Ectodermal cell (in vitro differentiated cells): Measurements from ENCODE around the gene PLIN3.
"Not testable (repeated sequence)": the region's sequence is repeated elsewhere in the genome, so short reads cannot be mapped to it uniquely, and the experiment has no call there.

Experiments
- H3K27ac ChIP-seq: 2 replicates; pipeline ENCODE4 v1.7.0; 2013; ENCODE audit warnings: mild to moderate bottlenecking, low read depth, low read length; ENCODE audit not compliant: insufficient read depth, poor library complexity, severe bottlenecking
- H3K27me3 ChIP-seq: 2 replicates; pipeline ENCODE4 v1.7.0; 2013; ENCODE audit warnings: mild to moderate bottlenecking, low read length; ENCODE audit not compliant: insufficient read depth, control insufficient read depth, poor library complexity, severe bottlenecking
- H3K36me3 ChIP-seq: one replicate; pipeline ENCODE4 v1.7.0; 2013; ENCODE audit warnings: low read length; ENCODE audit not compliant: control insufficient read depth, insufficient read depth
- H3K4me1 ChIP-seq: one replicate; pipeline ENCODE4 v1.7.0; 2013; ENCODE audit warnings: low read length; ENCODE audit not compliant: control insufficient read depth, insufficient read depth
- H3K4me3 ChIP-seq: 2 replicates; pipeline ENCODE4 v1.7.0; 2013; ENCODE audit warnings: low read depth, low read length, control low read depth; ENCODE audit not compliant: insufficient read depth
- H3K9me3 ChIP-seq: 2 replicates; pipeline ENCODE4 v1.7.0; 2013; ENCODE audit warnings: mild to moderate bottlenecking, low read length, moderate library complexity; ENCODE audit not compliant: control insufficient read depth
- WGBS, 2 experiments: methylation state at CpG; one replicate each; pipeline ENCODE4 v1.1.7; 2013; ENCODE audit warnings: missing lambda C conversion rate in 2 of 2; 5-methylcytosine and 5-hydroxymethylcytosine counted together

PLIN3 gene

DNA sequence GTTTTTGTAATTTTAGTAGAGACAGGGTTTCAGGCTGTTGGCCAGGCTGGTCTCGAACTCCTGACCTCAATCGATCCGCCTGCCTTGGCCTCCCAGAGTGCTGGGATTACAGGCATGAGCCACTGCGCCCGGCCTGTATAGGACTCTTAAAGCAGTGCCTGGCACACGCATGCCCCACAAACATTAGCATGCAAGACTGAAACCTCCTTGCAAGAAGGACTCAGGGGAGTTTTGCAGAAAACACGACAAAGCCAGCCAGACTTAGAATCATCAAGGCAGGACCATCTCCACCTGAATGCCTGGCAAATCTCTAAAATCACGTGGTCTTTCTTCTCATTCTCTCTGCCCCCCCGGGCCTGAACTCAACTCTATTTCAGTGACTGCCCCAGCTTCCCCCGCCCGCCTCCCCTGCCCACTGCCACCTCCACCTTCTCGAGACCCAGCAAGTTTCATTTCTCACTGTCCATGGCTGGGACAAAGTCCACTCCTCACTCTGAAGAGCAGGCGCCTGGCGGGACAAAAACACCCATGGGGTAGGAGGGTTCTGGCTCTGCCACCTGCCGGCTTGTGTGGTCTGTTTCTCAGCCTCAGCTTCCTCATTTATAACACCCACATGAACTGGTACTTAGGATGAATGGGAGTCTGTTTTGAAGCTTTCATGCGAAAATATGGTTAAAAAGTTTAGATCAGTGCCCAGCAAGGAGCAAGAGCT lies 38.3 kb downstream of the PLIN3 start:
- H3K36me3 ChIP-seq: no peaks in the 10 kb centered on the region
- H3K9me3 ChIP-seq: no peaks in the 10 kb centered on the region
- 82 to 83% methylated on average over 14 to 16 of the region's 16 CpGs for WGBS, 2 experiments
- no peaks in the 10 kb centered on the region for H3K4me1 ChIP-seq
- H3K27me3 ChIP-seq: peaks cover 21% of the 10 kb centered on the region
- H3K4me3 ChIP-seq: no peak overlapping the region
- no peak overlapping the region for H3K27ac ChIP-seq

DNA sequence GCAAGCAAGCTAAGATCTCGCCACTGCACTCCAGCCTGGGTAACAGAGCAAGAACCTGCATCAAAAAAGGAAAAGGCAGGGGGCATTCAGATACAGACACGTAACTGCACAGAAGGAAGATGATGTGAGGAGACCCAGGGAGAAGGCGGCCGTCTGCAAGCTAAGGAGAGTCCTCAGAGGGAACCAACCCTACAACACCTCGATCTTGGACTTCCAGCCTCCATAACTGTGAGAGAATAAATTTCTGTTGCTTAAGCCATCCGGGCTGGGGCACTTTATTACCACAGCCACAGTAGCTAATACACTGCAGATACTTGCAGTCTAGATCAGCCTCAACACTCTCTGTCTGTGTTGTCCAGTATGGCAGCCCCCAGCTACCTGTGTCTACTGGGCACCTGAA lies 43.9 kb downstream of the PLIN3 start:
- Histone ChIP-seq H3K9me3 (no peaks in the 10 kb centered on the region), H3K27ac (no peak overlapping the region), H3K4me3 (no peak overlapping the region), H3K36me3 (no peaks in the 10 kb centered on the region), H3K27me3 (no peaks in the 10 kb centered on the region), H3K4me1 (no peaks in the 10 kb centered on the region)
- 80 to 85% methylated on average over 6 of the region's 6 CpGs for WGBS, 2 experiments

DNA sequence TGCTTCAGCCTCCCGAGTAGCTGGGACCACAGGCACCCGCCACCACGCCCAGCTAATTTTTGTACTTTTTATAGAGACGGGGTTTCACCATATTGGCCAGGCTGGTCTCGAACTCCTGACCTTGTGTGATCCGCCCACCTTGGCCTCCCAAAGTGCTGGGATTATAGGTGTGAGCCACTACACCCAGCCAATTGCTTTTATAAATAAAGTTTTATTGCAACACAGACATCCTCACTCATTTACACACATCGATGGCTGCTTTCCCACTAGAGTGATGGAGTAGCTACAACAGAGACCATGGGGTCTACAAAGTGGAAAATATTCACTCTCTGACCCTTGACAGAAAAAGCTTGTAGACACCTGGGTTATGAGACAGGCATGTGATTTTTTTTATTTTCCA lies 45.1 kb downstream of the PLIN3 start:
- 95% methylated on average over 7 of the region's 7 CpGs for WGBS, 2 experiments
- not testable (repeated sequence) for H3K9me3 ChIP-seq

DNA sequence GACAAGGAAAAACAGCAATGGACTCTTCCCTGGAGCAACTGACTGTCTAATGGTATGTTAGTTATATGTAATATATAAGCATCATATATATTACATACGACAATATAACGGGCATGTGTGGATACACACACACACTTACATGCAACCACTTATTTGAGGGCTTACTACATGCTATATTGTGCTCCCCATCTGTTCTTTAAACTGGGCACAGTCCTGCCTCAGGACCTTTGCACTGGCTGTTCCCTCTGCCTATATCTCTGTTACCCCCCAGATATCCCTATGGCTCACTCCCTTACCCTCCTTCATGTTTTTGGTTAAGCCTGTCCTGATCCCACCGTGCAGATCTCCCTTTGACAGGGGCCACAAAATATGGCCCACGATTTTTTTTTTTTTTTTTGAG lies 46.2 kb downstream of the PLIN3 start:
- 80 to 83% methylated on average over 4 of the region's 4 CpGs for WGBS, 2 experiments
- Histone ChIP-seq H3K27me3 (no peaks in the 10 kb centered on the region), H3K4me1 (no peaks in the 10 kb centered on the region), H3K4me3 (no peak overlapping the region), H3K27ac (no peak overlapping the region), H3K9me3 (no peaks in the 10 kb centered on the region), H3K36me3 (no peaks in the 10 kb centered on the region)

More for the DNA sequence above, 45.1 kb downstream of the PLIN3 start:
- not testable (repeated sequence) for H3K27me3 ChIP-seq, H3K4me1 ChIP-seq, H3K4me3 ChIP-seq, H3K36me3 ChIP-seq, H3K27ac ChIP-seq

DNA sequence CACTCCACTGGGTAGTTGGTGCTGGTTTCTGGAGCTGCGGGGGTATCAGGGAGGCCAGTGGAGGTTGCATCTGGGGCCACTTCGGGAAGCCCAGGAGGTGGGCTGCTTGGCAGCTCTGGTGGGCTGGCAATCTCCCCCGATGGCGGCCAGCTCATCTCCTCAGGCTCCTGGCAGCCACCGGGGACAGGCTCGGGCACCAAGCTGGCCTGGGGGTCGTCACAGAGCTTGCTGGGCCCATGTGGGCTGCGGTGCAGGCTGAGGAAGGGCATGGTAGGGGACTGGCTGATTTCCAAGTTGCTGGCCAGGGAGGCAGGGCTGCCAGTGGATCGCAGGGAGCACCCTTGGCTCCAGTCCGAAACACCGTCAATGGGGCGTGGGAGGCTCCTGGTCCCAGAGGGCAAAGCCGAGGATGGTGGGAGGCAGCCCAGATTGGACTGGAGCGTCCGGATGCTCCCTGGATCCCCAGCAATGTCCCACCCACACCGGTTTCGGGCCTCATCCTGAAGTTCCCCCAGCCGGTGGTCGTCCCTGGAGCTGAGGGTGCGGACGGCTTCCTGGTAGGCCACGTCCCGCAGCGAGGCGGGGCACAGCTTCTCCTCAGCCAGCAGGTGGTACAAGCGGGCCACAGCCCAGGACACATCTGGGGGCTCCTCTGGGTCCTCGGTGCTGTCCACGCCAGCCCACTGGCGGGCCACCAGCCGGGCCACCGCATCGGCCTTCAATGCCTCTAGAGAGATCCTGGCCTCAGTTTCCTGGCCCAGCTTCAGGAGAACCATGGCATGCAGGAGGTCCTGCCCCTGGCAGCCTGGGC lies 49.8 kb downstream of the PLIN3 start:
- Histone ChIP-seq H3K36me3 (no peaks in the 10 kb centered on the region), H3K4me1 (no peaks in the 10 kb centered on the region), H3K9me3 (peaks cover 3% of the 10 kb centered on the region), H3K27ac (no peak overlapping the region), H3K4me3 (no peak overlapping the region), H3K27me3 (no peaks in the 10 kb centered on the region)
- WGBS, 2 experiments: 94% methylated on average over 32 of the region's 32 CpGs

DNA sequence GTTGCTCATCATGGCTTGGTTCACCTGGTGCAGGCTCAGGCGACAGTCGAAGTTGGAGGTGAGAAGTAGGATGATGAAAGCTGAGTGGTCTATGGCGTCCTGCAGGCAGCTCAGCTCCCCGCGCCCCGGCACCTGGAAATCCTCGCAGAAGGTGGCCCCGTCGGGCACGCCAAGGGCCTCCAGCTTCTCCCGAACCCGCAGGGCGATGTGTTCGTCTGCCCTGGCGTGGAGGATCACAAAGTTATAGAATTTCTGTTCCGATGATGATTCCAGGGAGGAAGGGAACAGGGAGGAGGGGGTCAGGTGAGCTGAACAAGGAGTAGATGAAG lies 50.6 kb downstream of the PLIN3 start:
- Histone ChIP-seq H3K27ac (no peak overlapping the region), H3K4me3 (no peak overlapping the region), H3K4me1 (no peaks in the 10 kb centered on the region), H3K36me3 (no peaks in the 10 kb centered on the region), H3K9me3 (peaks cover 3% of the 10 kb centered on the region), H3K27me3 (no peaks in the 10 kb centered on the region)
- 96 to 97% methylated on average over 16 of the region's 16 CpGs for WGBS, 2 experiments

DNA sequence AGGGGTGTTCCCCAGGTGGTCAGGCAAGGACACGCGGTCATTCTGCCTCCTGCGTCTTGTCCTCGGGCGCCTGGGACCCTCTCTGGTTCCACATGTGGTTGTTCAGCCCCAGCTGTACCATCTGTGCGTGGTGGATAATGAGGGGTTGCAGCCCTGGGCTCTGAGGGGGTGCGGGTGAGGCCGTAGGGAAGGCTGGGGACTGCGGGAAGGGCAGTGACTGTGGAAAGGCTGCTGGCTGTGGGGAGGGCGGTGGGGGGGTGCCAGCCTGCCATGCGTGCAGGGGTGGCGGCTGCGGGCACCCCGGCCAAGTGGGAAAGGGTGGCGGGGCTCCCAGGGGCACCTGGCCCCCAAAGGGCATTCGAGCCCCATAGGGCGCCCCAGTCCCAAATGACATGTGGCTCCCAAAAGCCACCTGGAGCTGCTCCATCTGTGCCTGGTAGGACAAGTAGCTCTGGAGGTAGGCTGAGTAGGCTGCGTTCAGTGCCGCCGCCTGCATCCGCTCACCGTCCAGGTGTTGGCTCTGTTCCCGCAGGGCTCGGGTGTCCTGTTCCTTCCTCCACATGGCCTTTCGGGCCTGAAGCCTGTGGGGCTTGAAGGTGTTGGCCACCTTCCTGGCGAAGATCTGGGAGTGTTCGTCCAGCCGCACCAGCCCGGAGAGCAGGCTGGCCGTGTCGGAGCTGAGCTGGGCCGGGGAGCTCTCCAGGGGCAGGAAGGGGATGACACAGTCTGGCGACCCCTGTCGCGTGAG lies 51.1 kb downstream of the PLIN3 start:
- Histone ChIP-seq H3K4me1 (no peaks in the 10 kb centered on the region), H3K4me3 (no peak overlapping the region), H3K9me3 (peaks cover 3% of the 10 kb centered on the region), H3K36me3 (no peaks in the 10 kb centered on the region), H3K27ac (no peak overlapping the region), H3K27me3 (no peaks in the 10 kb centered on the region)
- 94 to 95% methylated on average over 35 of the region's 35 CpGs for WGBS, 2 experiments

DNA sequence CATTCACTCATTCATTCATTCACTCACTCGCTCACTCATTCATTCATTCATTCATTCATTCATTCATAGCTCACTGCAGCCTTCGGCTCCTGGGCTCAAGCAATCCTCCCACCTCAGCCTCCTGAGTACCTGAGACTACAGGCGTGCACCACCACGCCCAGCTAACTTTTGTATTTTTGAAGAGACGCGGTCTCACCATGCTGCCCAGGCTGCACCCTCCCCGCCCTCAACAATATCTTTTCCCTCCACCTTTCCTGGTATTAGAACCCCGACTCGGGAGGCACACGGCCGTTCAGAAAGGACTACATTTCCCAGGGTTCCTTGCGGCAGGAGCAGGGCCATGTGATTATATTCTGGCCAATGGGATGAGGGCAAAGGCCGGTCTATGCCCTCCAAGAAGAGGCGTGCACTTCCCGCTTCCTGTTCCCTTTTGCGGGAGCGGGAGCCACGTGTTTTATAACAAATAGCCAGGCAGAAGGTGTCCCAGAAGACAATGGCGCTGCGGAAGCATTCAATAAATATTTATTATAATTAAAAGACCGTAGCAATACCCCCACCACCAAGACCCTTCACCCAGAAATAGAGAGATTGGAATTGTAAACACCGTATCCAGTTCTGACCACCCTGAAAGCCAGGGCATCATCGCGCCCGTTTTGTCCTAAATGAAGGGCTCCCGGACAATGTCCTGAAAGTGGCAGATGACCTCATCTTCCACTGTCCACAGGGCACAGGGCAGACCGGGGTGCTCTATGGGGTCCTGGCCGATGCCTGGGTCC lies 51.9 kb downstream of the PLIN3 start:
- Histone ChIP-seq H3K9me3 (peaks cover 3% of the 10 kb centered on the region), H3K4me3 (no peak overlapping the region), H3K36me3 (no peaks in the 10 kb centered on the region), H3K27me3 (no peaks in the 10 kb centered on the region), H3K4me1 (no peaks in the 10 kb centered on the region), H3K27ac (no peak overlapping the region)
- WGBS, 2 experiments: 44 to 46% methylated on average over 25 to 28 of the region's 28 CpGs

DNA sequence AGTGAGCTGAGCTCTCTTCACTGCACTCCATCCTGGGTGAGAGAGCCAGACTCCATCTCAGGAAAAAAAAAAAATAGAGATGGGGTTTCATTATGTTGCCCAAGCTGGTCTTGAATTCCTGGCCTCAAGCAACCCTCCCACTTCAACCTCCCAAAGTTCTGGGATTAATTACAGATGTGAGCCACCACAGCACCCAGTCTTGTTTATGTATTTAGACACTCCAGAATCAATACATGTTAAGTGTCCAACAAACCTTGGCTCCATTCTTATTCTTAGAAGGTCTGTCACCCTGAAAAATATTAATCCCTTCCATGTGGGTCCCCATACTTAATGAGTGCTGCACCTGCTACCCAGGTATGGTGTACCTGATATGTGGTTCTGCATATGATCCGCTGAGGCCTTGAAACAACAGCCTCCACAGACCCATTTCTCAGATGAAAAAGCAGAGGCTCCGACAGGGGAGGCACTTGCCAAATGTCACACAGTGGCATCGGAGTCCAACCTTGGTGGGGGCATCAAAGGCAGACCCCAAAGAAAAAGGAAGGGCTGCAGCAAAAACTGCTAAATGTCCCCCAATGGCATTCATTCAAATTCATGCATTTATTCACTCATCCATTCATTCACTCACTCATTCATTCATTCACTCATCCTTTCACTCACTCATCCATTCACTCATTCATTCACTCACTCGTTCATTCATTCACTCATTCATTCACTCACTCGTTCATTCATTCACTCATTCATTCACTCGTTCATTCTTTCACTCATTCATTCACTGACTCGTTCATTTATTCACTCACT lies 52.6 kb downstream of the PLIN3 start:
- Histone ChIP-seq H3K4me3 (no peak overlapping the region), H3K27me3 (no peaks in the 10 kb centered on the region), H3K27ac (no peak overlapping the region), H3K4me1 (no peaks in the 10 kb centered on the region), H3K9me3 (peaks cover 3% of the 10 kb centered on the region), H3K36me3 (no peaks in the 10 kb centered on the region)
- 77 to 80% methylated on average over 7 of the region's 7 CpGs for WGBS, 2 experiments
